Measurements from ENCODE around the gene MED16. TPM values are rescaled to one million over a fixed set of nuclear protein-coding genes. Genes with fewer than 3 reads are reported as not detected.

The MED16 gene
- total and polyA plus RNA-seq, 2 experiments from 2014 or later = 26.6 to 66.5 TPM

- no peaks in the 10 kb centered on the region for H4K20me1 ChIP-seq (ENCODE audit: insufficient read depth)
- no peak for DNase-seq
- 87% methylated on average over 14 of the region's 14 CpGs for WGBS, 2 experiments (ENCODE audit: low coverage in 1 of 2, low lambda C conversion rate in 2 of 2, missing lambda C conversion rate in 2 of 2)
- H3K36me3 ChIP-seq (ENCODE audit: low read depth) = no peaks in the 10 kb centered on the region
- TF ChIP-seq EZH2 (IDR thresholded peaks at IDR 0.05; ENCODE audit: insufficient read depth, poor library complexity, severe bottlenecking) (no peak), EZH2phosphoT487 (IDR thresholded peaks at IDR 0.05; ENCODE audit: insufficient read depth, low read depth) (no peak)
- no peaks in the 10 kb centered on the region for H3K4me1 ChIP-seq (ENCODE audit: insufficient read depth)
- H3K9me3 ChIP-seq (ENCODE audit: low read depth) = no peaks in the 10 kb centered on the region
- peaks cover 54% of the 10 kb centered on the region for H3K79me2 ChIP-seq (ENCODE audit: insufficient read depth)
- no peak overlapping the region for H2AFZ ChIP-seq
- no peaks in the 10 kb centered on the region for H3K27me3 ChIP-seq (replicated peaks; ENCODE audit: insufficient read depth)
- H3K9me2 ChIP-seq (ENCODE audit: insufficient read depth) = no peaks in the 10 kb centered on the region
- no peak overlapping the region for H3K9ac ChIP-seq
- in situ Hi-C loops (cut with MboI) = no loop called here
- no peak overlapping the region for H3K4me3 ChIP-seq
- H3K27ac ChIP-seq = no peak overlapping the region
- no peak overlapping the region for H3K4me2 ChIP-seq (ENCODE audit: unreplicated experiment)
- no peaks in the 10 kb centered on the region for H3F3A ChIP-seq (ENCODE audit: insufficient read depth)
These were observed 9.6 kb upstream of the MED16 start for GRCh38 chr19:902446-903226.

DNA sequence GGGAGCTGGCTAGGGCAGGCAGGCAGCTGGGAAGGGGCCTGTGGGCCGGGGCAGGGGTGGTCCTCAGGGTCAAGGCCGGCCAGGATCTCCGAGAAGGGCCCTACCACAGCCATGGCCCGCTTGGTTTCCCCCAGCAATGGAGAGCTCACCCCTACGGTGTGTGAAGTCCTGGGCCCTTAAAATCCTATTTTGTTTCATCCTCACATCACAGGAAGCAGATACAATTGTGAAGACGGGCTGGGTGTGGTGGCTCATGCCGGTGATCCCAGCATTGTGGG lies 9.0 kb upstream of the MED16 start:
- Histone ChIP-seq H3F3A (ENCODE audit: insufficient read depth) (no peaks in the 10 kb centered on the region), H3K9ac (no peak overlapping the region), H2AFZ (no peak overlapping the region), H3K27me3 (replicated peaks; ENCODE audit: insufficient read depth) (no peaks in the 10 kb centered on the region), H3K9me2 (ENCODE audit: insufficient read depth) (no peaks in the 10 kb centered on the region), H3K4me1 (ENCODE audit: insufficient read depth) (no peaks in the 10 kb centered on the region), H3K27ac (no peak overlapping the region), H3K36me3 (ENCODE audit: low read depth) (no peaks in the 10 kb centered on the region), H3K4me3 (no peak overlapping the region), H3K9me3 (ENCODE audit: low read depth) (no peaks in the 10 kb centered on the region), H4K20me1 (ENCODE audit: insufficient read depth) (no peaks in the 10 kb centered on the region), H3K79me2 (ENCODE audit: insufficient read depth) (peaks cover 48% of the 10 kb centered on the region), H3K4me2 (ENCODE audit: unreplicated experiment) (no peak overlapping the region)
- in situ Hi-C loops (cut with MboI) = no loop called here
- TF ChIP-seq EZH2phosphoT487 (IDR thresholded peaks at IDR 0.05; ENCODE audit: insufficient read depth, low read depth) (no peak), EZH2 (IDR thresholded peaks at IDR 0.05; ENCODE audit: insufficient read depth, poor library complexity, severe bottlenecking) (no peak)
- no peak for DNase-seq
- WGBS, 2 experiments (ENCODE audit: low coverage in 1 of 2, low lambda C conversion rate in 2 of 2, missing lambda C conversion rate in 2 of 2) = 96 to 98% methylated on average over 6 to 7 of the region's 7 CpGs

DNA sequence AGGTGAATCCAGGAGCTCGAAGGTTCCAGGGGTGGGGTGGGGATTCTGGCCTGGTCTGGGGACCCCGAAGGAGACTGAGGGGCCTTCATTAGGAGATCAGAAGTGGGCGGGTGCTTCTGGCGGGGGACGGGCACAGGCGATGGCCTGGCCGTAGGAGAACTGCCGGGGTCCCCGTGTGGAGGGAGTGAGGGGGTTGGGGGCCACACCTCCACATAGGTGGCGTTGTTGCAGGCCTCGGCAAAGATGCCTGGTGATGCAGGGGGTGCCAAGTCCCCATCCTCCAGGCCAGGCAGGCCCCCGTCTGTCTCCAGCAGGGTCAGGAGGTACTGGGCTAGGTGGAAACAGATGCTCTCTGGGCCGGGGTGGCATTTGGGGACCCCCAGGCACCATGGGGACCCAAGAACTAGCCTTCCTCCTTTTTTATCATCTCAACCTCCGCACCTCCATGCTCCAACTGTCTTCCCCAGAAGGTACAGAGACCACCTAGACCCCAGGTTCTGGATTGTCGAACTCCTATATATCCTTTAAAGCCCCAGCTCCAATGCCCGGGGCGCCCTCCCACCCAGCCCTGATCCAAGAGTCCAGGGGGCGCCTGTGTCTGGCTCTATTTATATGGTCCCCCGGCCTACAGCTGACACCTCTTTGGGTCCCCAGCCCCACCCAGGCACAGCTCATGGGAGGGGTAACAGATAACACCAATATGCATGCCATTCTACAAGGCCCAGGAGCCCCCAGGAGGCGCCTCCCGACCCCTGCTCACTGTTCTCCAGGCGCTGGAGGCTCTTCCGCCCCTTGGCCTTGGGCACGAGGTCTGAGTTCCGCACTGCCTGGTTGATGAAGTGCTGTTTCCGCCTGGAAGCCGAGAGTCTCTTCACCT lies 8.5 kb upstream of the MED16 start:
- WGBS, 2 experiments (ENCODE audit: low coverage in 1 of 2, low lambda C conversion rate in 2 of 2, missing lambda C conversion rate in 2 of 2) = 95 to 96% methylated on average over 19 to 26 of the region's 27 CpGs
- Histone ChIP-seq H3K9me3 (ENCODE audit: low read depth) (no peaks in the 10 kb centered on the region), H3K4me1 (ENCODE audit: insufficient read depth) (no peaks in the 10 kb centered on the region), H2AFZ (no peak overlapping the region), H3K9me2 (ENCODE audit: insufficient read depth) (no peaks in the 10 kb centered on the region), H3K79me2 (ENCODE audit: insufficient read depth) (peaks cover 43% of the 10 kb centered on the region), H3K36me3 (ENCODE audit: low read depth) (no peaks in the 10 kb centered on the region), H3K4me2 (ENCODE audit: unreplicated experiment) (no peak overlapping the region), H3K27me3 (replicated peaks; ENCODE audit: insufficient read depth) (no peaks in the 10 kb centered on the region), H3K9ac (no peak overlapping the region), H3K27ac (no peak overlapping the region), H3K4me3 (no peak overlapping the region), H4K20me1 (ENCODE audit: insufficient read depth) (no peaks in the 10 kb centered on the region), H3F3A (ENCODE audit: insufficient read depth) (no peaks in the 10 kb centered on the region)
- in situ Hi-C loops (cut with MboI) = no loop called here
- TF ChIP-seq EZH2 (IDR thresholded peaks at IDR 0.05; ENCODE audit: insufficient read depth, poor library complexity, severe bottlenecking) = no peak
- TF ChIP-seq EZH2phosphoT487 (IDR thresholded peaks at IDR 0.05; ENCODE audit: insufficient read depth, low read depth) = no peak
- no peak for DNase-seq

DNA sequence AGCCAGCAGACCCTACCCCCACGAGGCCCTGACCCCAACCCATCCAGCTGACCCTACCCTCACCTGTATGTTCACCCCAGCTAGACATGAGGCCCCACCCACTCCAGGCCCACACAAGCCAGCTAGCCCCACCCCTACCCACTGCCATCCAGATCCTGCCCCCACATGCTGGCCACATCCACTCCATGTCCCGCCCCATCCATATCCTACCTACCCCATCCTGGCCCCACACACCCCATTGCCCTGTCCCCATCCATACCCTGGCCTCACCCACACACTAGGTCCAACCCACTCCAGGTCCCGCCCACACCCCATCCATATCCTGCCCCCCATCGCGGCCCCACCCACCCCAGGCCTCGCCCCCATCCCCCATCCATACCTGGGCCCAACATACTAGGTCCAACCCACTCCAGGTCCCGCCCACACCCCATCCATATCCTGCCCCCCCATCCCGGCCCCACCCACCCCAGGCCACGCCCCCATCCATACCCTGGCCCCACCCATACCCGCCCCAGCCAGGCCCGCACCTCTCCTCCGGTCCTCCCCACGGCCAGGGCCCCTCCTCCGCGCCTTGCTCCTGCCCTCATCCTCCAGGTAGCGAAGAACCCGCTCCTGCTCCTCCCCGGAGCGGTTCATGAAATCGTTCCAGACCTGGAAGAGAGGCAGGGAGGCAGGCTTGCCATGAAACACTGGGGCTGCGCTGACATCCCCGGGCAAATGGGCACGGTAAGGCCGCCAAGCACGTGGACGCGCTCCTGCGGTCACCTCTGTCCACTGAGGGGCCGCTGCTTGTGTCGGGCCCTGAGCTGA lies 7.5 kb upstream of the MED16 start:
- H3K9me3 ChIP-seq (ENCODE audit: low read depth) = no peaks in the 10 kb centered on the region
- no peak overlapping the region for H3K9ac ChIP-seq
- no peak overlapping the region for H3K4me3 ChIP-seq
- no peak overlapping the region for H3K4me2 ChIP-seq (ENCODE audit: unreplicated experiment)
- no peaks in the 10 kb centered on the region for H3F3A ChIP-seq (ENCODE audit: insufficient read depth)
- H3K9me2 ChIP-seq (ENCODE audit: insufficient read depth) = no peaks in the 10 kb centered on the region
- no peak overlapping the region for H2AFZ ChIP-seq
- no peaks in the 10 kb centered on the region for H3K36me3 ChIP-seq (ENCODE audit: low read depth)
- H3K27me3 ChIP-seq (replicated peaks; ENCODE audit: insufficient read depth) = no peaks in the 10 kb centered on the region
- no peak overlapping the region for H3K27ac ChIP-seq
- no peaks in the 10 kb centered on the region for H4K20me1 ChIP-seq (ENCODE audit: insufficient read depth)
- no peaks in the 10 kb centered on the region for H3K4me1 ChIP-seq (ENCODE audit: insufficient read depth)
- WGBS, 2 experiments (ENCODE audit: low coverage in 1 of 2, low lambda C conversion rate in 2 of 2, missing lambda C conversion rate in 2 of 2) = 86 to 90% methylated on average over 16 to 30 of the region's 30 CpGs
- DNase-seq = no peak
- H3K79me2 ChIP-seq (ENCODE audit: insufficient read depth) = peaks cover 33% of the 10 kb centered on the region
- in situ Hi-C loops (cut with MboI) = no loop called here
- no peak for TF ChIP-seq EZH2 (IDR thresholded peaks at IDR 0.05; ENCODE audit: insufficient read depth, poor library complexity, severe bottlenecking)
- no peak for TF ChIP-seq EZH2phosphoT487 (IDR thresholded peaks at IDR 0.05; ENCODE audit: insufficient read depth, low read depth)
